ENCODE data around the gene SLC7A7. TPM values are rescaled to one million over a fixed set of nuclear protein-coding genes. Genes with fewer than 3 reads are reported as not detected.
"Not testable (repeated sequence)": the region's sequence is repeated elsewhere in the genome, so short reads cannot be mapped to it uniquely, and the experiment has no call there.

SLC7A7 gene
- total RNA-seq = 100 to 1,000 TPM in 2 of 6 donors, 10 to 100 TPM in 4; 55.0 to 120 (median 99.1) TPM

GRCh38 chr14:22814941-22815713, at the start of gene SLC7A7:
Gene SLC7A7, minus strand, starts transcription at chr14:22815435. Its CDS starts 2,037 bp downstream, at chr14:22813398.
- H3K27me3 ChIP-seq = no peaks in the 10 kb centered on the region
- H3K27ac ChIP-seq = peak within 1 kb of the TSS; percentile 74 to 85 (median 82)
- H3K4me3 ChIP-seq = peak within 1 kb of the TSS in 3 of 4 donors; percentile 19 to 44 (median 33)
- ATAC-seq (ENCODE audit: low FRiP score in 2 of 2) (peak in 1 of 2 donors; percentile 50), DNase-seq (no peak)
- no peaks in the 10 kb centered on the region for H3K36me3 ChIP-seq
- 55 to 65% methylated on average over 10 of the region's 10 CpGs for WGBS, 2 donors
- peaks cover 23 to 48% (median 42%) of the 10 kb centered on the region in 4 donors for H3K4me1 ChIP-seq
- no peaks in the 10 kb centered on the region for H3K9me3 ChIP-seq
- TF ChIP-seq, protein P1, sequence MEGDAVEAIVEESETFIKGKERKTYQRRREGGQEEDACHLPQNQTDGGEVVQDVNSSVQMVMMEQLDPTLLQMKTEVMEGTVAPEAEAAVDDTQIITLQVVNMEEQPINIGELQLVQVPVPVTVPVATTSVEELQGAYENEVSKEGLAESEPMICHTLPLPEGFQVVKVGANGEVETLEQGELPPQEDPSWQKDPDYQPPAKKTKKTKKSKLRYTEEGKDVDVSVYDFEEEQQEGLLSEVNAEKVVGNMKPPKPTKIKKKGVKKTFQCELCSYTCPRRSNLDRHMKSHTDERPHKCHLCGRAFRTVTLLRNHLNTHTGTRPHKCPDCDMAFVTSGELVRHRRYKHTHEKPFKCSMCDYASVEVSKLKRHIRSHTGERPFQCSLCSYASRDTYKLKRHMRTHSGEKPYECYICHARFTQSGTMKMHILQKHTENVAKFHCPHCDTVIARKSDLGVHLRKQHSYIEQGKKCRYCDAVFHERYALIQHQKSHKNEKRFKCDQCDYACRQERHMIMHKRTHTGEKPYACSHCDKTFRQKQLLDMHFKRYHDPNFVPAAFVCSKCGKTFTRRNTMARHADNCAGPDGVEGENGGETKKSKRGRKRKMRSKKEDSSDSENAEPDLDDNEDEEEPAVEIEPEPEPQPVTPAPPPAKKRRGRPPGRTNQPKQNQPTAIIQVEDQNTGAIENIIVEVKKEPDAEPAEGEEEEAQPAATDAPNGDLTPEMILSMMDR (IDR thresholded peaks at IDR 0.05) = no peak
- TF ChIP-seq POLR2A (IDR thresholded peaks at IDR 0.05) = peak in 2 of 4 donors; percentile 29 to 30

DNA sequence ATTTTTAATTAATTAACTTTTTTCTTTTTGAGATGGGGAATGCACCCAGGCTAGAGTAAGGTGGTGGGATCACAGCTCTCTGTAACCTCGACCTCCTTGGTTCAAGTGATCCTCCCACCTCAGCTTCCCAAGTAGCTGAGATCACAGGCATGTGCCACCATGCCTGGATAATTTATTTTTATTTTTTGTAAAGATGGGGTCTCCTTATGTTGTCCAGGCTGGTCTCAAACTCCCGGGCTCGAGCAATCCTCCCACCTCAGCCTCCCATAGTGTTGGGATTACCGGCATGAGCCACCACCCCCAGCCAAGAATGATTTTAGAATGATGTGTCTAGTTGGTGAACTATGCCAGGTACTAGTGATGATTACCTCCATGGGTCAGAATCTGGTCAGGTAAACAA, 49.7 kb upstream of the SLC7A7 start:
- WGBS, 2 donors = 78 to 85% methylated on average over 4 of the region's 4 CpGs
- DNase-seq (no peak), ATAC-seq (ENCODE audit: low FRiP score in 2 of 2) (no peak)
- Histone ChIP-seq H3K27me3 (no peaks in the 10 kb centered on the region), H3K36me3 (no peaks in the 10 kb centered on the region), H3K27ac (no peak overlapping the region), H3K4me3 (no peak overlapping the region), H3K9me3 (no peaks in the 10 kb centered on the region), H3K4me1 (peaks cover under 1 to 4% (median 1%) of the 10 kb centered on the region in 4 donors)
- TF ChIP-seq, protein P1 (IDR thresholded peaks at IDR 0.05) = no peak
- TF ChIP-seq POLR2A (IDR thresholded peaks at IDR 0.05) (no peak), POLR2AphosphoS5 (IDR thresholded peaks at IDR 0.05) (no peak), EP300 (IDR thresholded peaks at IDR 0.05) (no peak)

- H3K9me3 ChIP-seq = no peaks in the 10 kb centered on the region
- no peaks in the 10 kb centered on the region for H3K27me3 ChIP-seq
- H3K27ac ChIP-seq = no peak overlapping the region
- no peak overlapping the region for H3K4me3 ChIP-seq
- no peaks in the 10 kb centered on the region for H3K36me3 ChIP-seq
- TF ChIP-seq POLR2AphosphoS5 (IDR thresholded peaks at IDR 0.05) = no peak
- TF ChIP-seq, protein P1 (IDR thresholded peaks at IDR 0.05) = no peak
- no peak for TF ChIP-seq POLR2A (IDR thresholded peaks at IDR 0.05)
- no peak for TF ChIP-seq EP300 (IDR thresholded peaks at IDR 0.05)
- no peaks in the 10 kb centered on the region for H3K4me1 ChIP-seq
- ATAC-seq (ENCODE audit: low FRiP score in 2 of 2) (peak in 1 of 2 donors; percentile 26), DNase-seq (no peak)
Measured at GRCh38 chr14:22861651-22862050, 46.4 kb upstream of the SLC7A7 start.

- H3K27me3 ChIP-seq; ATAC-seq (ENCODE audit: low FRiP score in 2 of 2); H3K36me3 ChIP-seq; H3K27ac ChIP-seq; H3K4me1 ChIP-seq; DNase-seq; H3K9me3 ChIP-seq; H3K4me3 ChIP-seq: not testable (repeated sequence)
- 57 to 90% methylated on average over 3 of the region's 3 CpGs for WGBS, 2 donors
Measured at GRCh38 chr14:22860377-22860776, 45.1 kb upstream of the SLC7A7 start.

GRCh38 chr14:22856428-22856827, 41.2 kb upstream of the SLC7A7 start:
- DNase-seq (no peak), ATAC-seq (ENCODE audit: low FRiP score in 2 of 2) (no peak)
- Histone ChIP-seq H3K9me3 (no peaks in the 10 kb centered on the region), H3K27me3 (no peaks in the 10 kb centered on the region), H3K27ac (no peak overlapping the region), H3K36me3 (no peaks in the 10 kb centered on the region), H3K4me1 (peaks cover 4 to 12% (median 8%) of the 10 kb centered on the region in 4 donors), H3K4me3 (no peak overlapping the region)
- TF ChIP-seq EP300 (IDR thresholded peaks at IDR 0.05) = no peak
- no peak for TF ChIP-seq POLR2AphosphoS5 (IDR thresholded peaks at IDR 0.05)
- no peak for TF ChIP-seq POLR2A (IDR thresholded peaks at IDR 0.05)
- TF ChIP-seq, protein P1 (IDR thresholded peaks at IDR 0.05) = no peak
- WGBS, 2 donors = 90 to 91% methylated on average over 5 of the region's 5 CpGs

Data from upper lobe of left lung (tissue), 6 donors.